Stimulated activated memory B cell treated with anti-CD40 and anti-IgM and Interleukin-4, amounts not matched to agents 10 μg/mL and 1 μg/mL and 100 μg/mL, for 72 hours (primary cell): ENCODE measurements around the gene MAGEA9.
"Not testable (repeated sequence)": the region's sequence is repeated elsewhere in the genome, so short reads cannot be mapped to it uniquely, and the experiment has no call there.

Experiments
- ATAC-seq: fragments of 150-1000 bp; cut with Tn5 transposase; 2 replicates; pipeline ENCODE4 v1.10.0; 2021
- H3K27ac Mint-ChIP-seq: one replicate; pipeline ENCODE4 v1.8.0; 2022; ENCODE audit warnings: mild to moderate bottlenecking, mixed read lengths
- H3K27me3 Mint-ChIP-seq: one replicate; pipeline ENCODE4 v1.8.0; 2022; ENCODE audit warnings: mixed read lengths
- H3K36me3 Mint-ChIP-seq: one replicate; pipeline ENCODE4 v1.8.0; 2022; ENCODE audit warnings: mixed read lengths
- H3K4me1 Mint-ChIP-seq: one replicate; pipeline ENCODE4 v1.8.0; 2022; ENCODE audit warnings: mixed read lengths
- H3K4me3 Mint-ChIP-seq: one replicate; pipeline ENCODE4 v1.8.0; 2022; ENCODE audit warnings: mild to moderate bottlenecking, moderate library complexity, mixed read lengths
- H3K9me3 Mint-ChIP-seq: one replicate; pipeline ENCODE4 v1.8.0; 2022; ENCODE audit warnings: mixed read lengths

The MAGEA9 gene

GRCh38 chrX:149795531-149795930 lies 13.8 kb downstream of the MAGEA9 start:
- H3K4me1 Mint-ChIP-seq = peaks cover 18% of the 10 kb centered on the region
- H3K27ac Mint-ChIP-seq, H3K36me3 Mint-ChIP-seq, H3K9me3 Mint-ChIP-seq, H3K4me3 Mint-ChIP-seq, H3K27me3 Mint-ChIP-seq: not testable (repeated sequence)
- peak; percentile 89 for ATAC-seq

- Mint-ChIP-seq H3K27ac (no peak overlapping the region), H3K27me3 (no peaks in the 10 kb centered on the region), H3K36me3 (no peaks in the 10 kb centered on the region), H3K9me3 (no peaks in the 10 kb centered on the region), H3K4me3 (no peak overlapping the region), H3K4me1 (peaks cover 18% of the 10 kb centered on the region)
- ATAC-seq = no peak
These were observed 17.5 kb downstream of the MAGEA9 start for GRCh38 chrX:149799095-149799714.

- Mint-ChIP-seq H3K4me3 (no peak overlapping the region), H3K9me3 (no peaks in the 10 kb centered on the region), H3K4me1 (peaks cover 18% of the 10 kb centered on the region), H3K27ac (no peak overlapping the region), H3K36me3 (no peaks in the 10 kb centered on the region), H3K27me3 (no peaks in the 10 kb centered on the region)
- no peak for ATAC-seq
These were observed 18.2 kb downstream of the MAGEA9 start for GRCh38 chrX:149799938-149800337.

GRCh38 chrX:149803458-149804062 lies 21.8 kb downstream of the MAGEA9 start:
- H3K36me3 Mint-ChIP-seq = no peaks in the 10 kb centered on the region

GRCh38 chrX:149804102-149804501 lies 22.4 kb downstream of the MAGEA9 start:
- ATAC-seq = no peak
- H3K27me3 Mint-ChIP-seq = no peaks in the 10 kb centered on the region
- no peaks in the 10 kb centered on the region for H3K9me3 Mint-ChIP-seq
- no peak overlapping the region for H3K27ac Mint-ChIP-seq
- no peak overlapping the region for H3K4me3 Mint-ChIP-seq
- H3K36me3 Mint-ChIP-seq = no peaks in the 10 kb centered on the region
- peaks cover 11% of the 10 kb centered on the region for H3K4me1 Mint-ChIP-seq

More at GRCh38 chrX:149803458-149804062, 21.8 kb downstream of the MAGEA9 start:
- Mint-ChIP-seq H3K4me1 (peaks cover 11% of the 10 kb centered on the region), H3K4me3 (no peak overlapping the region), H3K9me3 (no peaks in the 10 kb centered on the region), H3K27me3 (no peaks in the 10 kb centered on the region), H3K27ac (no peak overlapping the region)
- ATAC-seq = no peak

- ATAC-seq = no peak
- H3K4me3 Mint-ChIP-seq = no peak overlapping the region
- no peaks in the 10 kb centered on the region for H3K9me3 Mint-ChIP-seq
These were observed 26.2 kb downstream of the MAGEA9 start for GRCh38 chrX:149807747-149808458.

GRCh38 chrX:149818652-149819051 lies 36.9 kb downstream of the MAGEA9 start:
- ATAC-seq = no peak

More at GRCh38 chrX:149807747-149808458, 26.2 kb downstream of the MAGEA9 start:
- Mint-ChIP-seq H3K36me3 (no peaks in the 10 kb centered on the region), H3K4me1 (no peaks in the 10 kb centered on the region), H3K27me3 (no peaks in the 10 kb centered on the region), H3K27ac (no peak overlapping the region)

GRCh38 chrX:149819371-149819770 lies 37.6 kb downstream of the MAGEA9 start:
- Mint-ChIP-seq H3K9me3 (no peaks in the 10 kb centered on the region), H3K4me1 (no peaks in the 10 kb centered on the region), H3K27me3 (no peaks in the 10 kb centered on the region), H3K36me3 (no peaks in the 10 kb centered on the region), H3K4me3 (no peak overlapping the region), H3K27ac (no peak overlapping the region)
- no peak for ATAC-seq

More at GRCh38 chrX:149818652-149819051, 36.9 kb downstream of the MAGEA9 start:
- H3K4me3 Mint-ChIP-seq = no peak overlapping the region
- no peaks in the 10 kb centered on the region for H3K9me3 Mint-ChIP-seq
- H3K27ac Mint-ChIP-seq = no peak overlapping the region
- no peaks in the 10 kb centered on the region for H3K36me3 Mint-ChIP-seq
- no peaks in the 10 kb centered on the region for H3K4me1 Mint-ChIP-seq
- H3K27me3 Mint-ChIP-seq = no peaks in the 10 kb centered on the region

- Mint-ChIP-seq H3K27me3 (peaks cover 28% of the 10 kb centered on the region), H3K4me1 (peaks cover 28% of the 10 kb centered on the region), H3K36me3 (no peaks in the 10 kb centered on the region), H3K9me3 (no peaks in the 10 kb centered on the region), H3K27ac (no peak overlapping the region), H3K4me3 (no peak overlapping the region)
- no peak for ATAC-seq
These were observed 43.7 kb downstream of the MAGEA9 start for GRCh38 chrX:149825424-149825823.

GRCh38 chrX:149827254-149827653 lies 45.5 kb downstream of the MAGEA9 start:
- Mint-ChIP-seq H3K27me3 (peaks cover 28% of the 10 kb centered on the region), H3K9me3 (no peaks in the 10 kb centered on the region), H3K27ac (peak overlapping the region; percentile 33), H3K36me3 (no peaks in the 10 kb centered on the region), H3K4me1 (peaks cover 33% of the 10 kb centered on the region), H3K4me3 (no peak overlapping the region)
- ATAC-seq = no peak

GRCh38 chrX:149829751-149830191 lies 48.0 kb downstream of the MAGEA9 start:
- peaks cover 26% of the 10 kb centered on the region for H3K27me3 Mint-ChIP-seq
- peak overlapping the region; percentile 80 for H3K27ac Mint-ChIP-seq
- no peaks in the 10 kb centered on the region for H3K9me3 Mint-ChIP-seq
- H3K4me1 Mint-ChIP-seq = peaks cover 33% of the 10 kb centered on the region
- no peak for ATAC-seq
- H3K36me3 Mint-ChIP-seq = no peaks in the 10 kb centered on the region
- peak overlapping the region; percentile 79 for H3K4me3 Mint-ChIP-seq

- Mint-ChIP-seq H3K4me1 (peaks cover 33% of the 10 kb centered on the region), H3K36me3 (no peaks in the 10 kb centered on the region), H3K9me3 (no peaks in the 10 kb centered on the region), H3K4me3 (peak overlapping the region; percentile 79), H3K27me3 (peaks cover 20% of the 10 kb centered on the region), H3K27ac (peak overlapping the region; percentile 80)
- ATAC-seq = peak; percentile 41
These were observed 48.6 kb downstream of the MAGEA9 start for GRCh38 chrX:149830192-149830873.

GRCh38 chrX:149831473-149831872 lies 49.7 kb downstream of the MAGEA9 start:
- ATAC-seq = no peak
- Mint-ChIP-seq H3K4me1 (peaks cover 31% of the 10 kb centered on the region), H3K9me3 (no peaks in the 10 kb centered on the region), H3K4me3 (no peak overlapping the region), H3K27ac (no peak overlapping the region), H3K36me3 (no peaks in the 10 kb centered on the region), H3K27me3 (peaks cover 13% of the 10 kb centered on the region)

- not testable (repeated sequence) for H3K4me3 Mint-ChIP-seq, H3K27ac Mint-ChIP-seq, H3K9me3 Mint-ChIP-seq, H3K27me3 Mint-ChIP-seq, H3K4me1 Mint-ChIP-seq, ATAC-seq, H3K36me3 Mint-ChIP-seq
These were observed 55.0 kb downstream of the MAGEA9 start for GRCh38 chrX:149836728-149837127.

- Mint-ChIP-seq H3K4me1 (no peaks in the 10 kb centered on the region), H3K27me3 (no peaks in the 10 kb centered on the region), H3K9me3 (no peaks in the 10 kb centered on the region), H3K27ac (no peak overlapping the region), H3K4me3 (no peak overlapping the region), H3K36me3 (no peaks in the 10 kb centered on the region)
- no peak for ATAC-seq
These were observed 55.4 kb downstream of the MAGEA9 start for GRCh38 chrX:149837167-149837566.
